ENCODE measurements around the gene ATF7. TPM values are rescaled to one million over a fixed set of nuclear protein-coding genes. Genes with fewer than 3 reads are reported as not detected.
"Not testable (repeated sequence)": the region's sequence is repeated elsewhere in the genome, so short reads cannot be mapped to it uniquely, and the experiment has no call there.

The ATF7 gene
- total RNA-seq, 1 experiment from 2014 or later, result 24.7 TPM

DNA sequence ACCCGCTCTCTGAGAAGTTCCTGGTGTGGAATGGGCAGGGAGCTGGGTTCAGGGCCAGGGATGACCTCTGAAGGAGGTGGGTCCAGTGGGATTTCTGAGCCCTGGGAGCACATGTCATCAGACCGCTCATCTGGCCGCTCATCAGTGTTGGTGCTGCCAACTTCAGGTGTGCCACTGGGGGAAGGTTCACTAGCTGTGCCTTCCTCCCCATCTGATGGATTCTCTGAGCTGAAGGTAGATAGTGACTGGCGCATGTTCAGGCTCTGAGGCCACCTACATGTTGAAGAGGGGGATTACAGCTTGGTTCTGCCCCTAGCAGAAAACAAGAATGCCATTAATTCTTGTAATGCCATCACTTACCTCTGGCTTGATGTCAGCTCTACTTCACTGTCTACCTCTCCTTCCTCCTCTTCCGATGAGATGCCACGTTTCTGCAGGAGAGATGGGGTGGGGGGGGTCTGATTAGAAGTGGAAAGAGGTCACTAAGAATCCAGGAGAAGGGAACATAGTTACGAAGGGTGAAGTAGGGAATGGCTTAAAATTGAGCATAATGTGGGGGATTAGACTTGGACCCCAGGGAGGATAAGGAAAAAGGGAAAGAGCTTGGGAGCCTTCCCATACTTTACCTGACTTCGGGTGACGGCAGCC is 144.1 kb downstream of the ATF7 start:
- BruUV-seq (replicated peaks), result no TSS peak
- Histone ChIP-seq H3K4me1 (replicated peaks; ENCODE audit: insufficient read depth) (no peaks in the 10 kb centered on the region), H3K4me3 (no peak overlapping the region), H3K9me2 (ENCODE audit: insufficient read depth) (no peaks in the 10 kb centered on the region), H3K9me3 (ENCODE audit: insufficient read depth, low read depth) (no peaks in the 10 kb centered on the region), H3K36me3 (ENCODE audit: low read depth) (peaks cover 26% of the 10 kb centered on the region), H3K27ac (no peak overlapping the region), H3K4me2 (no peak overlapping the region), H3K79me2 (ENCODE audit: low read depth) (peaks cover 13% of the 10 kb centered on the region), H2AFZ (no peak overlapping the region), H3K27me3 (ENCODE audit: insufficient read depth, low read depth) (no peaks in the 10 kb centered on the region), H4K20me1 (ENCODE audit: insufficient read depth) (peaks cover 58% of the 10 kb centered on the region), H3F3A (ENCODE audit: insufficient read depth, low read depth) (peaks cover 82% of the 10 kb centered on the region)
- CTCF ChIA-PET, result interaction anchor here (1.4 kb wide), 1 partner anchor 27 kb away, joined by 4 read pairs; no protein-coding TSS in a partner anchor
- POLR2A ChIA-PET (ENCODE audit: unreplicated experiment), result interaction anchor here (0.6 kb wide), 2 partner anchors 19 to 27 kb away, joined by 5 to 6 read pairs; partner anchors contain the start of gene TARBP2
- DNase-seq, result peak in 1 of 2 experiments; percentile 48
- intact Hi-C loops (cut with micrococcal nuclease; ENCODE audit: unreplicated experiment), result no loop called here
- TF ChIP-seq EZH2 (IDR thresholded peaks at IDR 0.05; ENCODE audit: low read depth), result no peak
- TF ChIP-seq, protein P1, sequence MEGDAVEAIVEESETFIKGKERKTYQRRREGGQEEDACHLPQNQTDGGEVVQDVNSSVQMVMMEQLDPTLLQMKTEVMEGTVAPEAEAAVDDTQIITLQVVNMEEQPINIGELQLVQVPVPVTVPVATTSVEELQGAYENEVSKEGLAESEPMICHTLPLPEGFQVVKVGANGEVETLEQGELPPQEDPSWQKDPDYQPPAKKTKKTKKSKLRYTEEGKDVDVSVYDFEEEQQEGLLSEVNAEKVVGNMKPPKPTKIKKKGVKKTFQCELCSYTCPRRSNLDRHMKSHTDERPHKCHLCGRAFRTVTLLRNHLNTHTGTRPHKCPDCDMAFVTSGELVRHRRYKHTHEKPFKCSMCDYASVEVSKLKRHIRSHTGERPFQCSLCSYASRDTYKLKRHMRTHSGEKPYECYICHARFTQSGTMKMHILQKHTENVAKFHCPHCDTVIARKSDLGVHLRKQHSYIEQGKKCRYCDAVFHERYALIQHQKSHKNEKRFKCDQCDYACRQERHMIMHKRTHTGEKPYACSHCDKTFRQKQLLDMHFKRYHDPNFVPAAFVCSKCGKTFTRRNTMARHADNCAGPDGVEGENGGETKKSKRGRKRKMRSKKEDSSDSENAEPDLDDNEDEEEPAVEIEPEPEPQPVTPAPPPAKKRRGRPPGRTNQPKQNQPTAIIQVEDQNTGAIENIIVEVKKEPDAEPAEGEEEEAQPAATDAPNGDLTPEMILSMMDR (conservative IDR thresholded peaks at IDR 0.05), result peak; percentile 41; the same call in 1 of the 2 replicates

- Histone ChIP-seq H3K79me2 (ENCODE audit: low read depth) (peaks cover 16% of the 10 kb centered on the region), H3F3A (ENCODE audit: insufficient read depth, low read depth) (peaks cover 88% of the 10 kb centered on the region), H4K20me1 (ENCODE audit: insufficient read depth) (peaks cover 64% of the 10 kb centered on the region), H3K36me3 (ENCODE audit: low read depth) (peaks cover 27% of the 10 kb centered on the region)
- H3K4me1 ChIP-seq (replicated peaks; ENCODE audit: insufficient read depth); H3K4me2 ChIP-seq; BruUV-seq (replicated peaks); H3K9me3 ChIP-seq (ENCODE audit: insufficient read depth, low read depth); H3K4me3 ChIP-seq; H3K27ac ChIP-seq; H3K27me3 ChIP-seq (ENCODE audit: insufficient read depth, low read depth); H3K9me2 ChIP-seq (ENCODE audit: insufficient read depth); DNase-seq; H2AFZ ChIP-seq; intact Hi-C loops (cut with micrococcal nuclease; ENCODE audit: unreplicated experiment): not testable (repeated sequence)
- POLR2A ChIA-PET (ENCODE audit: unreplicated experiment), result interaction anchor here (0.6 kb wide), 1 partner anchor 20 kb away, joined by 6 read pairs; the partner anchor contains the start of gene TARBP2
- CTCF ChIA-PET, result interaction anchor here (1.4 kb wide), 1 partner anchor 27 kb away, joined by 4 read pairs; no protein-coding TSS in a partner anchor
Measured at GRCh38 chr12:53481458-53481857, 144.7 kb downstream of the ATF7 start.

- peaks cover 71% of the 10 kb centered on the region for H4K20me1 ChIP-seq (ENCODE audit: insufficient read depth)
- no peaks in the 10 kb centered on the region for H3K9me2 ChIP-seq (ENCODE audit: insufficient read depth)
- H3F3A ChIP-seq (ENCODE audit: insufficient read depth, low read depth), result peaks cover 95% of the 10 kb centered on the region
- H3K9me3 ChIP-seq (ENCODE audit: insufficient read depth, low read depth), result no peaks in the 10 kb centered on the region
- ChIA-PET POLR2A (ENCODE audit: unreplicated experiment) (no interaction called here), CTCF (interaction anchor here (0.6 to 1.4 kb wide), 2 partner anchors 28 to 33 kb away, joined by 3 to 4 read pairs; no protein-coding TSS in a partner anchor)
- H3K4me2 ChIP-seq, result no peak overlapping the region
- no peaks in the 10 kb centered on the region for H3K27me3 ChIP-seq (ENCODE audit: insufficient read depth, low read depth)
- H3K27ac ChIP-seq, result no peak overlapping the region
- DNase-seq, result no peak
- peaks cover 34% of the 10 kb centered on the region for H3K36me3 ChIP-seq (ENCODE audit: low read depth)
- peaks cover 20% of the 10 kb centered on the region for H3K79me2 ChIP-seq (ENCODE audit: low read depth)
- TF ChIP-seq, protein P1 (conservative IDR thresholded peaks at IDR 0.05), result no peak
- no peak for TF ChIP-seq EZH2 (IDR thresholded peaks at IDR 0.05; ENCODE audit: low read depth)
- intact Hi-C loops (cut with micrococcal nuclease; ENCODE audit: unreplicated experiment), result no loop called here
- BruUV-seq (replicated peaks), result no TSS peak
- H3K4me3 ChIP-seq, result no peak overlapping the region
- no peaks in the 10 kb centered on the region for H3K4me1 ChIP-seq (replicated peaks; ENCODE audit: insufficient read depth)
- H2AFZ ChIP-seq, result no peak overlapping the region
Measured at GRCh38 chr12:53480491-53481442, 145.4 kb downstream of the ATF7 start.

All from PC-9 (cell line).